ENCODE data around the gene HUWE1.
"Not testable (repeated sequence)": the region's sequence is repeated elsewhere in the genome, so short reads cannot be mapped to it uniquely, and the experiment has no call there.

The HUWE1 gene

GRCh38 chrX:53605004-53605403, 81.5 kb downstream of the HUWE1 start:
- DNase-seq = no peak

DNA sequence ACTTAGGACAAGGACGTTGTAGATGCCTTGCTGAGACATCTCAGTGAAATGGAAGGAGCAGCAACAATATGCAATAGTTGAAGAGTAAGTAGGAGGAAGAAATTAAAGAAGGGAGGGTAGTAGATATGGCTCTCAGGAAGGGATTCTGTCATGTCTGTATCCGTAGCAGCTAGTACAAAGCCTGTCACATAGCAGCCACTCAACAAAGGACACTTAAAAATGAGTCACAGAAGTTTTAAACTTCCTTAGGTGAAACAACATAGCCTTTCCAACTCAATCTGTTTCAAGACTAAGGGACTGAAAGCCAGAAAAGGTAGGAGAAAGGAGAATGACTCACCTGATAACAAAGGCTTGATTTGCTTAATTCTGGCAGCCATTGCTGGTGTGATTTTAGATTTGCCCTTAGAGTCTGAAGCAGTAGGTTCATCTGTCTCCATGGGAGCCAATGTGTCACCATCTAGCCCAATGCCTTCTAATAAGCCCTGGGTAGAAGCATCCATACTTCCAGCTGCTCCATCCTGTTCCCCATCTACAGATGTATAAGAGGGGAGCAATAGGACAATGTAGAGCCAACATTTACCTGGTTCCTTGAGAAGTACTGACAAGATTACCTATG, 86.6 kb downstream of the HUWE1 start:
- no peak for DNase-seq

DNA sequence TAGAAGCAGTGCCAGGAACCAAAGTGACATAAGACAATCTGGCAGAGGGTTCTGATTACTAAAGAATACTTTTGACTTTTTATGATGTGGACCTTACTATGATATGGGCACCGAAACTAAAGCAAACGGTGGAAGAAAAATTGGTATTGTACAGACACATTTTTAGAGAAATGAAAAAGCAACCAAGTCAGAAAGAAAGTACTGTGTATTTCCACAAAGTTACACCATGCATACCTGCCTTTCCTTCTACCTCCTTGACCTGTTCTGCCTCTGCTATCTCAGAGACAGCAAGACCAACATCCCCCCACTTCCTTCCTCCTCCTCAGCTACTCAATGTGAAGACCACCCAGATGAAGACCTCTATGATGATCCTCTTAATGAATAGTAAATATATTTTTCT, 88.3 kb downstream of the HUWE1 start:
- no peak for DNase-seq

DNA sequence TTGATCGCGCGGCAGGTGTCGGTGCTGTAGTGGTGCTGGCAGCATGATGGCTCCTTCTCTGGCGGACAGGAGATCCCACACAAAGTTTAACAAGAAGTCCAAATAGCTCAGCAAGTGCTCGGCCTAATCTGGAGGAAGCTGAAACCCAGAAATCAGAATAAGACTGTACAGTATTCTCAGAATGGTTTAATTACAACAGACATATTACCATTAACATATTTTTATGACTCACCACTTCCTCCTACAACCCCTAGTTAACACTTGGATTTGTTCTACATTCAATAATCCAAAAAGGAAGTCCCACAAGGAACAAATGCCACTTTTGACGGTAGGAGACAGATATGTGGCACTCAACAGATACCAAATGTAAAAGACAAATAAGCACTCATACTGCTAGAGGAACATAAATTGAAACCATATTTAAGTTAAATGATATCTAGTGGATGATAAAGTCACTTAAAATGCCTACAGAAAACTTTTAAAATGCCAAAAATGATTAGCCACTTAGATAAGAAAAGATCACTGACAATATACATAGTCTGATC, 91.2 kb downstream of the HUWE1 start:
- peak; percentile 69 for DNase-seq

DNA sequence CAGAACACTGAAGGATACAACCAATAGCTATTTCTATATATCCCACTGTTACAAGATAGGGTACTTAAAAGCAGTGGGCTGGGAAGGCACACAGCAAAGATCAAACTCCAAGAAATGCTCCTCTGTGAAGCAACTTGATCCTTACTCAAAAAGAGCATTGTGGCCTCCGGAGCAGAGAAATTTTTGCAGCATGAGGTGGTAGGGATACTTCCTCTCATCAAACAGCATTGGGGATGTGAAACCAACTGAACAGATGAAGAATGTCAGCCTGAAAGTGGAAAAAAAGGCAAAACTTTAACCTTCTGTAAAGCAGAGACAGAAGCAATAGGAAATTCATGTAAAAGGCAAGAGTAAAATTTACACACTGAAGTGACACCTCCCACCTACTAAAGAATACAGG, 92.2 kb downstream of the HUWE1 start:
- DNase-seq = peak; percentile 82

DNA sequence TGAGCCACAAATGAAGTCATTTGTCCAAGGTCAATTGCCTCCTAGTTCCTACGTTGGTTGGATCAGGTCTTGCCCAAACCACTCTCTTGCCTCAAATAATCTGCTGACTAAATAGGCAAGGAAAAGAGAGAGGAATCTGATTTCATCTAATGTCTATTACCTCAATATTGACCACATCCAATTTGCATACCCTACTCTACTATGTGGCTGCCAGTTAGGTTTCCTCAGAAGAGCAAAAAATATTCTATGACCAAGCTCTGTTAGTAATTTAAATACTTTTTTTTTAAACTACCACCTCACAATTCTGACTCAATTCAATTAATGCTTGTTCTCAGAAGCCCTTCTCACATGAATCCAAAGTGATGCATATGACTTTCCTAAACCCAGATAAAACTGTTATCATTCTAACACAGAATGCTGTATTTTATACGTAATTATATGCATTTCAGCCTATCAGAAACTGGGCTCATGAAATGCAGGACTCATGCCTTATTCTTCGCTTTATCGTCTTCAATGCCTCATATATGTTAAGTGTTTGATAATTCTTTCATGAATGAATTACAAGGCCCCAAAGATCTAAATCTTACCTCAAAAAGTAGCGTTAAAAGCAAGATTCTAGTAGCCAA, 98.6 kb downstream of the HUWE1 start:
- no peak for DNase-seq

DNA sequence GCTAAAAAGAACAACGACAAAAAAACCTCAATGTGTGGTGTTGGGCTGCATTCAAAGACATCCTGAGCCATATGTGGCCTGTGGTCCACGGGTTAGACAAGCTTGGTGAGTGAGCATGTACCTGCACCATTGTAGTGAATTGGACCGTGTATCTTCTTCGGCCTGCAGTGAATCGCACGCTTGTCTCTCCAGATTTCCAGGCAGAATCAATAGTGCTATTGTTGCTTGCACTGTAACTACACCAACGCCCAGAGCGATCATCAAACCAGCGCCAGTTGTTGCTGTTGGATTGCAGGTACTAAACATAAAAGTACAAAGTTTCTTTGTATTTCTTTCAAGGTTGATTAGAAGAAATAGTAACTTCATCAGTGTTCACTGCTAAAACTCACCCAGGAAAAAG, 101.6 kb downstream of the HUWE1 start:
- no peak for DNase-seq

GRCh38 chrX:53583571-53583970, 102.9 kb downstream of the HUWE1 start:
- no peak for DNase-seq

- DNase-seq = no peak
Measured at GRCh38 chrX:53580742-53581504, 105.6 kb downstream of the HUWE1 start.

DNA sequence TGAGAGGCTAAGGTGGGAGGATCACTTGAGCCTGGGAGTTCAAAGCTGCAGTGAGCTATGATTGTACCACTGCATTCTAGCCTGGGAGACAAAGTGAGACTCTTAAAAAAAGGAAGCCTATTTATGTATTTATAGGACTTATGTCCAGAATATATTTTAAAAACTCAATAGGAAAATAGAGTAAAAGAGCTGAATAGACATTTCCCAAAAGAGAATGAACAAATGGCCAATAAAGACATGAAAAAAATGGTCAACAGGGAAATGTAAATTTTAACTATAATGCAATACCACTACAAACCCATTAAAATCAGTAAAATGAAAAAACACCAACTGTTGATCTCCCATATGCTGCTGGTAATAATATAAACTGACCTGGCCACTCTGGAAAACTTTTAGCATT, 115.0 kb downstream of the HUWE1 start:
- no peak for DNase-seq

- no peak for DNase-seq
Measured at GRCh38 chrX:53563324-53563723, 123.2 kb downstream of the HUWE1 start.

DNA sequence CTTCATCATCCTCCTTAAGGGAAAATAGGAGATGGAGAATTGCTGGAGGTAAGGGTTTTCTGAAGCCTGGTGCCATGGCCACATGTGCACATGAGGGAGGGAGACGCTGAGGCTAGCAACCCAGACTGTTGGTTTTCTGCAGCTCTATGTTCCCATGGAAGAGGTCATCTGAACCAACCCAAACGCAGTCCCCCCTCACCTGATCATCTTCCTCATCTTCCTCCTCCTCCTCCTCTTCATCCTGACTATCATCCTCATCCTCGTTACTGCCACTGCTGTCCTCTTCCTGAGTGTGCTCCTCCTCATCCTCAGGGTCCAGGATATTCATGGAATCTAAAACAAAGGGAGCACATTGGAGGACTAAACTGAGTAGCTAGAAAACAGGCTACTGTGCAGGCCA, 124.6 kb downstream of the HUWE1 start:
- DNase-seq = no peak

GRCh38 chrX:53558646-53559045, 127.9 kb downstream of the HUWE1 start:
- DNase-seq = no peak

DNA sequence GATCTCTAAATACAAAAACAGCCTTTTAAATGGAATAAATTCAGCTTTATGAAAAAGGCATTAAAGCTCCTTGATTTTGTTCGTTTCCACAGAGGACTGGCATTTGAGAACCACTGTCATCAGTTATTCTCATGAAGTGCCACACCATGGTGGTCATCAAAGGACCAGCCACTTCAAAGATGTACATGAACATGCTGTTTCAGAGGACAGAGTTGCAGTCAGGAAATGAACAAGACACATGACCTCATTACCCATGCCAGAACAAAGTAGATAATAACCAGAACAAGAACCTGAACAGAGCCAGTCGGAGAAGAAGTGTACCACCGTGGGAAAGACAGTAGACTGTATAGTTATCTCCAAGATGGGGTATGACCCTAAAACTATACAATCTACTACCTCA, 129.7 kb downstream of the HUWE1 start:
- no peak for DNase-seq

- DNase-seq = no peak
Measured at GRCh38 chrX:53550756-53551463, 135.6 kb downstream of the HUWE1 start.

DNA sequence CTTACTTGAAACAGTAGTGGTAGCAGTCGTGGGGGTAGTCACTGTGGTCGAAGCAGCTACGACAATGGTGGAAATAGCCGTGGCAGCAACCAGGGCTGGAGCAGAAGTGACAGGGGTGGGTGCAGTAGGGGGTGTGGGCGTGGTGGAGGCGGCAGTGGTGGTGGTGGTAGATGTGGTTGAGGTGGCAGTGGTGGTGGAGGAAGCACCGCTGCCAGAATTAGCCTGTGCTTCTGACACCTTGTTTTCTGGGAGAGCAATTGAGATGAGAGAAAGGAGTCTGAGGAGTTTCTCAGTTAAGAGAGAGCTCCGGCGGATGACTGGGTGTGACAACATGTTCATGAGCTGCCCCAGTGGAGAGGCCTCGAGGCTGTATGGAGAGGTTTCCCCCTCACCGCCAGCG, 138.9 kb downstream of the HUWE1 start:
- no peak for DNase-seq

DNA sequence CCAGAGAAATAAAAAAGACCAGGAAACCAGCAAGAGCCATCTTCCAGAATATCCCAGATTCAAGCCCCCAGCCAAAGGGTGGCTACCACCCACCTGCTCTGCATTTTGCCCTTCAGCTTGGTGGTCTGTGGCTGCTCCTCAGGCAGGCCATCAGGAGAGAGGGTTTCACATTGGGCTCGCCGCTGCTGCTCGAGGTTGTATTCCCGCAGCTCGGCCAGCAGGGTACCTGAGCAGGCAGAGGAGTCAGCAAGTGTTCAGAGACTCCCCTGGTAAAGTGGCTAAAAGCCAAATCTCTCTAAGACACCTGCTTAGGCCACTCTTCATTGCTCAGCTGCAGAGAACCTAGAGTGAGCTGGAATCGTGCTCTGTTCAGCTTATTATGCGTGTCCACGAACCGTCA, 141.6 kb downstream of the HUWE1 start:
- no peak for DNase-seq

- DNase-seq = no peak
Measured at GRCh38 chrX:53538781-53539180, 147.7 kb downstream of the HUWE1 start.

DNA sequence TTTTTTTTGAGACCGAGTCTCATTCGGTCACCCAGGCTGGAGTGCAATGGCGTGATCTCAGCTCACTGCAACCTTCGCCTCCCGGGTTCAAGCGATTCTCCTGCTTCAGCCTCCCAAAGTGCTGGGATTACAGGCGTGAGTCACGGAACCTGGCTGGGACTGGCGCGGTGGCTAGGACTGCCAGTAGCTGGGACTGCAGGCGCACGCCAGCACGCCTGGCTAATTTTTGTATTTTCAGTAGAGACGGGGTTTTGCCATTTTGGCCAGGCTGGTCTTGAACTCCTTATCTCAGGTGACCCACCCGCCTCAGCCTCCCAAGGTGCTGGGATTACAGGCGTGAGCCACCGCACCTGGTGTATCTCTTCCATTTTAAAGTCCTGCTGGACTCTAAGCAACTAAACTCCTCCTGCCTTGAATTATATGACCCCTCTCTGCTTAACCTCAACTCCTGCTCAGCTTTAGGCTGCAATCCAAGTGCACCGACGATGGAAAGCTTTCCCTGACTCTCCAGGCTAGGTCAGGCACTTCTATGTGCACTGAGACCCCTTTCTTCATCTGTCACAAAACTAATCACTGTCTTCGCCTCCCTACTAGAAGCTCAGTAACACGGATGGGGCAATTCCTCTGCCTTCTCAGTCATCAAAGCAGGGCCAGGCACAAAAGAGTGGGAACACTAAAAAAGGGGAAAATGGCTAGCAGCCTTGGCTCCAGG, 155.1 kb downstream of the HUWE1 start:
- DNase-seq = not testable (repeated sequence)

DNA sequence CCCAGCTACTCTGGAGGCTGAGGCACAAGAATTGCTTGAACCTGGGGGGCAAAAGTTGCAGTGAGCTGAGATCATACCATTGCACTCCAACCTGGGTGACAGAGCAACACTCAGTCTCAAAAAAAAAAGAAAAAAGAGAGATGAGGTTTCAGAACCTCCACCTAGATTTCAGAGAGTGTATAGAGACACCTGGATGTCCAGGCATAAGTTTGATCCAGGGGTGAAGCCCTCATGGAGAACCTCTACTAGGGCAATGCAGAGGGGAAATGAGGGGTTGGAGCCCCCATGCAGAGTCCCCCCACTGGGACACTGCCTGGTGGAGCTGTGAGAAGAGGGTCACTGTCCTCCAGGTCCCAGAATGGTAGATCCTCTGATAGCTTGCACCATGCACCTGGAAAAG, 159.5 kb downstream of the HUWE1 start:
- no peak for DNase-seq

DNA sequence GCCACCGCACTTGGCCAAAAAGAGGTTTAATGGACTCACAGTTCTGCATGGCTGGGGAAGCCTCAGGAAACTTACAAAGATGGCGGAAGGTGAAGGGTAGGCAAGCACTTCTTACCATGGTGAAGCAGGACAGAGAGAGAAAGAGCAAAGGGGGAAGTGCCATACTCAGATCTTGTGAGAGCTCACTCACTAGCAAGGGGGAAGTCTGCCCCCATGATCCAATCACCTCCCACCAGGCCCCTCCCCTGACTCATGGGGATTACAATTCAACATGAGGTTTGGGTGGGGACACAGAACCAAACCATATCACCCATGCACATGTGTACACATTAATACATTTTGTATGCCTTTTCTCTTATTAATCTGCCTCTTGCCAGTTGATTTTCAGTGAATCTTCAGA, 175.2 kb downstream of the HUWE1 start:
- DNase-seq = peak; percentile 61

DNA sequence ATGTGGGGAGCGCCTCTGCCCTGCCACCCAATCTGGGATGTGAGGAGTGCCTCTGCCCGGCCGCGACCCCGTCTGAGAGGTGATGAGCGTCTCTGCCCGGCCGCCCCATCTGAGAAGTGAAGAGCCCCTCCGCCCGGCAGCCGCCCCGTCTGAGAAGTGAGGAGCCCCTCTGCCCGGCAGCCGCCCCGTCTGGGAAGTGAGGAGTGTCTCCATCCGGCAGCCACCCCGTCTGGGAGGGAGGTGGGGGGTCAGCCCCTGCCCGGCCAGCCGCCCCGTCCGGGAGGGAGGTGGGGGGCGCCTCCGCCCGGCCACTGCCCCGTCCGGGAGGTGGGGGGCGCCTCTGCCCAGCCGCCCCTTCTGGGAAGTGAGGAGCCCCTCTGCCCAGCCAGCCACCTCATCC, 182.5 kb downstream of the HUWE1 start:
- not testable (repeated sequence) for DNase-seq

- DNase-seq = peak; percentile 35
Measured at GRCh38 chrX:53494436-53494835, 192.1 kb downstream of the HUWE1 start.

All from MV-4-11 (cell line).